ENCODE data around the gene CTDP1.

CTDP1 gene

DNA sequence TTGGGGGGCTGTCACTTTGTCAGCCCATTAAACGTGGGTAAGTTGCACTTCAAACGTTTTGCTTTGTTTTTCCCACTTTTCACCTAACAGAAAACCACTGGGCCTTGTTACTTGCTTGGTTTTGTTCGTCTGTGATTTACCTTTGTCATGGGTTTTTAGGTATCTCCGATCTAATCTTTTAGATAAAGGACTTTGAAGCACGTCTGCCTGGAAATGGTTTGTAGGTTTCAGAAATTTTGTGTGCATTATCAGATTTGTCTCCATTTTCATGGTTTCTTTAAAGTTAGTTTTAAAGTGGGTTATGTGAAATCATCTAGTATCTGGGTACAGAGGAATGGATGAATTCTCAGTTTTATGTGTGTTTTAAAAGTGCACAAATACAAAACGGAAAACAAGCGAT is 6.4 kb downstream of the CTDP1 start:
- TF ChIP-seq CTCF (IDR thresholded peaks at IDR 0.05; ENCODE audit: low read depth, low read length, missing control alignments), result no peak
- in situ Hi-C loops (cut with HindIII; ENCODE audit: low sequenced_read_pairs), result no loop called here
- no peak overlapping the region for H3K4me3 ChIP-seq (ENCODE audit: low read depth, low read length)
- DNase-seq (ENCODE audit: low read depth), result no peak

DNA sequence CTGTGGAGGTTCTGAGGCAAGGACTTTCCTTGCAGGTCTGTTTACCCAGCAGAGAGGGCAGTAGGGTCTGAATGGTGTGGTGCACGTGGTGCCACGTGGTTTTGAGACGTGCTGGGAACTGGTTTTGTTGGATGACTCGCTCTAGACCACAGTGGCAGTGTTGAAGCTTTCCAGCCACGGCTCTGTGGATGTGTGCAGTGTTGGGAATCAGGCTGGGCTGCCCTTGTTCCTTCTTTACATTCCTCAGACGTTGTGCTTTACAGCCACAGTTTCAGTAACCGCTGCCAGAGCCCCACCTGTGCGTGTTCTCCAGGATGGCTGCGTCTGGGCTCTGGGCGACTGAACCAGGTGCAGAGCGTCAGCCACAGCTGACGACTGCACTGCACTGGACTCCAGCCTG is 8.2 kb downstream of the CTDP1 start:
- peak; percentile 68 for DNase-seq (ENCODE audit: low read depth)
- TF ChIP-seq CTCF (IDR thresholded peaks at IDR 0.05; ENCODE audit: low read depth, low read length, missing control alignments), result no peak
- in situ Hi-C loops (cut with HindIII; ENCODE audit: low sequenced_read_pairs), result no loop called here
- no peak overlapping the region for H3K4me3 ChIP-seq (ENCODE audit: low read depth, low read length)

- DNase-seq (ENCODE audit: low read depth), result no peak
- in situ Hi-C loops (cut with HindIII; ENCODE audit: low sequenced_read_pairs), result no loop called here
- no peak for TF ChIP-seq CTCF (IDR thresholded peaks at IDR 0.05; ENCODE audit: low read depth, low read length, missing control alignments)
- H3K4me3 ChIP-seq (ENCODE audit: low read depth, low read length), result no peak overlapping the region
Observed at GRCh38 chr18:79690071-79690470, 10.5 kb downstream of the CTDP1 start.

DNA sequence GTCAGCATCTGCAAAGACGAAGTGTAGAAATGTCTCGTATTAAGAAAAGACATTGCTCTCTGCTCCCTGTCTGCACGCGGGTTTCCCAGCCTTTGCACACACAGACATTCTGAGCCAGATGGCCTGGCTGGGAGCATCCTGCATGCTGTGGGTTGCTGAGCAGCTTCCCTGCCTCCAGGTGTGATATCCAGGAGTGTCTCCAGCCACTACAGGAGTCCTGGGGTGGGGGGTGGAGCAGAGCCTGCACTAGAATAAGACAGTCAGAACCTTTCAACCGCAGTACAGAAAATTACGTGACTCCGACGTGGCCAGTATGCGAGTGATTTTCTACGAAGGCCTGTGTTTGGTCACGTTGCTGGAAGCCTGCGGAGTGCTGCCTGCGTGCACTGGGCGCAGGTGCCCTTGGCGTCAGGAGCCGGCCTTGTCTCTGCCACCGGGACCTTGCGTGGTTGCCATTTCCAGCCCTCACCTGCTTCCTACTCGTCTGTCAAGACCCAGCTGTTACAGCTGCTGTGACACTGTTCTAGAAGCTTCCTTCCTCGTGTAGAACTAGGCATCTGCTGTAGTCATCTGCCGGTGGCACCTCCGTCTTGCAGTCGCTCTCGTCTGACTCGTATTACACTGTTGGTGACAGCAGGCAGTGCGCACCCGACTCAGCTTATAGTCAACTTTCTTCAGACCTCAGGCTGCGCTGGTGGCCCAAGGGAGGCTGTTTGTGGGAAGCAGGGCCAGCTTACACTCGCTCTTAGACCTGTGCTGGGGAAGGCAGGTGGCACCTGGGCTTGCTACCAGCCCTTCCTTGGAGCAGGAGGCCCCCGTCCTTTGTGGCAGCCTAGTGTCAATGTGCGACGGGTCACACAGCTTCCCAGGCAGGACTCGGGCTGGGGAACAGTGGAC is 11.2 kb downstream of the CTDP1 start:
- no peak overlapping the region for H3K4me3 ChIP-seq (ENCODE audit: low read depth, low read length)
- in situ Hi-C loops (cut with HindIII; ENCODE audit: low sequenced_read_pairs), result no loop called here
- no peak for DNase-seq (ENCODE audit: low read depth)
- TF ChIP-seq CTCF (IDR thresholded peaks at IDR 0.05; ENCODE audit: low read depth, low read length, missing control alignments), result no peak

GRCh38 chr18:79692056-79692455 is 12.5 kb downstream of the CTDP1 start:
- in situ Hi-C loops (cut with HindIII; ENCODE audit: low sequenced_read_pairs), result no loop called here
- DNase-seq (ENCODE audit: low read depth), result no peak
- no peak overlapping the region for H3K4me3 ChIP-seq (ENCODE audit: low read depth, low read length)
- no peak for TF ChIP-seq CTCF (IDR thresholded peaks at IDR 0.05; ENCODE audit: low read depth, low read length, missing control alignments)

DNA sequence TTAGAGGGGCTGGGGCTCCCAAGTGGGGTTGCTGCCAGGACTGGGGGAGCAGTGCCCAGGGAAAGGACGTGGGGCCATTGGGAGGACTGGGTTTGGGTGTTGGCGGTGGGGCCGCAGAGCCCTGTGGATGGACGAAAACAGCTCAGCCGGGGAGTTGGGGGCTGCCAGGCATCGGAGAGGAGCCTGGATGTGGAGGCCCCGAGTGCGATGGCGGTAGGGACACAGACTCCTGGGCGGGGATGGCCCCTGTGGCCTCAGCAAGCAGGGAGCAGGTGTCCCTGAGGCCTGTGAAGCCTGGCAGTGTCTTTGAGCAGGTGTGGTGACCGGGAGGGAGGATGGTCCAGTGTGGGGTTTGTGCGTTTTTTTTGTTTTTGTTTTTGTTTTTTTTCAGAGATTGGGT is 13.3 kb downstream of the CTDP1 start:
- TF ChIP-seq CTCF (IDR thresholded peaks at IDR 0.05; ENCODE audit: low read depth, low read length, missing control alignments), result no peak
- H3K4me3 ChIP-seq (ENCODE audit: low read depth, low read length), result no peak overlapping the region
- no peak for DNase-seq (ENCODE audit: low read depth)
- in situ Hi-C loops (cut with HindIII; ENCODE audit: low sequenced_read_pairs), result no loop called here

Data from astrocyte of the cerebellum (primary cell).